GM18520 (cell line): Measurements from ENCODE around the gene ATAT1.

Experiments
- ATAC-seq: cut with Tn5 transposase; IDR thresholded peaks from one replicate; pipeline ENCODE4 v1.9.1; 2021; ENCODE audit not compliant: unreplicated experiment

The ATAT1 gene

DNA sequence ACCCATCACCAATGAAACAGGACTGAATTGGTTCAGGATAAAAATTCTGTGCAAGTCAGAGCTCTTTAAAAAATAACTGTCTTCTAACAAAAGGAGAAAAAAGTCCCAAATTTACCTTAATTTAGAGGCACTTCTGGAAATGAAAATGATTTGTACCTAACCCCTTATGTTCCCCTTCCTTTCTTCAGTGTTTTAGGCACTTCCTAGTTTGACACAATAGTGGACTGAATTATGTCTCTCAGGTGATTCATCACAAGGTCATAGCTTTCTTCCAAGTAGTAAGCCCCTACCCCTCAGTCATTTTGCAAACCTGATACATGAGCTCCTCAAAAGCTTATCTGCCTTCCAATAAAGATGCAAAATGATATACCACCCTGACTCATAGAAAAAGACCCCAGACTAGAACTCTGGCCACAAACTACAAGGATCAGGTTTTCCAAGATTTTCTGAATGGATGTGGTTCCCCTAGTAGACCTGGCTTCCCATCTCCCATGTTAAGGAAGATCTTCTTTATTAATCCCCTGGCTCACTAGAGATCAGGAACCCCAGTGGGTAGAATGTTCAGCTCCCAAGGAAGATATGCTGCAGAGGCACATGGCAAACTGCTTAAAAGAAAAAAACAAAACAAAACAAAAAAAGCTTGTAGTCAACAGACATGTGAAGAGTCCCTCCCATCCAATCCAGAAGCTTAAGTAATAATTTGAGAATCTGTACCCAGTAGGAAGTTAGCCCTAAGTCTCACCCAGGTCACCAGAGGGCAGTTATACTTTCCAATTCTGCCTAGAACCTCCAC is 13.2 kb upstream of the ATAT1 start:
- no peak for ATAC-seq

DNA sequence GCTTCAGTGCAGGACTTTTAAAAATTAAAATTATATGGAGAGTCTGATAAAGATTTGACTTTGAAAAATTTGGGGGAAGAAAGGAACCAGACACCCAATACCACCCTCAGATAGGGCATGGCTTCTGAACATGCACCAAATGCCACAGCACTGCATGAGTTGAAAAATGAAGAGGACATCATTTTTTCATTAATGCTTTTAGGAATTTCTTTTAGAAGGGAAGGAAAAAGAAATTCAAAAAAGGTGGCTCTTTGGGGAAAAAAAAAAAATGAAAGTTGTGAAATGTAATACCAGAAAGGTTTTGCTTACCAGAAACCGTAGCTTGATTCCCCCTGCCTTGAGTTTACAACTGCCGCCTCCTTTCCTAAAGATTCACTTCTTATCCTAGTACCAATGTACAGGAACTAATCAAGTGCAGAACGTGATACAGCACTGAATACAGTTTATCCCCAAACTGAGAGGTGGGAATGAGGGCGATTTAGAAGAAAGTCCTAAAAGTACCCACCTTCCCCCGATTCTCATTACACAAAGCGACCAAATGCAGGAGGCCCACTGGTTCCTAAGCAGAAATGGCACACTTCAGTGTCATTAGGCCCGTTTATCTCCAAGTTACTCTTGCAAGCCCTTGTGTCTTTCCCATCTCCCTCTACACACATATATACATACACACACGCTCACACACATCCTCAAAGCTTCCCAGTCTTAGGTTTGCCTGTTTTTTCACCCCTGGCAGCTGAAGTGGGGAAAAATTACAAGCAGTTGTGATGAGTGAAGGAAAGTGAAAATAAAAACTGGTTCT is 12.4 kb upstream of the ATAT1 start:
- ATAC-seq: no peak

DNA sequence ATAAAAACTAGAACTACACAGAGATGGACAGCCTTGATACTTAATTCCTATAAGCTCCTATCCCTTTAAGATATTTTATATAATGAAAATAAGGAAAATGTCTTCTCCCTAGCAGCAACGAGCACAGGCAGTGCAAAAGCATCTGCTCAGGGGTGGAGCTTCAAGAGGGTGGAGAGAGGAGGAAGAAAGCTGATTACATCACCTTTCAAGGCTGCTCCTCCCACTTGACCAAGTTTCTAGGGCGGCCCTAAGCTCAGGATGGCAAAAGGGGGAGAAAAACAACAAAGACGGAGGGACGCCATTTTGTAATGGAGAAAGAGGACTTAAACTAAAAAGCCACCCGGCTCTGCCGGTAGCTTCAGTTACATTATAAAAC is 11.8 kb upstream of the ATAT1 start:
- ATAC-seq: peak; percentile 34

DNA sequence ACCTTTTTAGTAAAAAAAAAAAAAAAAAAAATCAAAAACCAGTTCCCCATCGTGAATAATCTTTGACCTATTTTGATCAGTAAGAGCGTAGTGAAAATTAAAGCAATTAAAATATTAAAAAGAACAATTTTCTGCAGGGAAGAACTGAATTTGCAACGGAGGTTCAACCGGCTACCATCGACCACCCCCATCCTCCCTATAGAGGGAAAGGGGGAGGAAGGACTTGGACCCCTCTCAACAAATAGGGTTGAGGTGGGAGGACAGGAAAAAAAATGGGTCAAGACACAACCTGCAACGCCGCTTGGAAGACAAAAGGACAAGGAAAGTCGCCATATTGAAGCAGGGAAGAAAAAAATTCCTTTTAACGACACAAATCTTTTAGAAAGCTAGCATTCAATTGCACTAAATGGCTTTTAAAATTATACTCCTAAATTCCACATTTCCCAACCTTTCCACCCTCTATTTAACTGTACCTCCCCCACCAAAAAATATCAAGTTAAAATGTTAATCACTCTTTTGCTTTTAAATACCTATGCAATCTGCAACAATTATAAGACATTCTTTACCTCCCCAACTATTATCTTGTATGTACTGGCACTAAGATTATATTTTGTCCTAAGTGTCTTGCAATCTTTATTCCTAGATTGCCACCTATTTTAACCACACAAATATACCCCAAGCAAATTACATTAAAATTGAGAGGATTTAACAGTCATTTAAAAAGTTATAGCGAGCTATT is 11.3 kb upstream of the ATAT1 start:
- ATAC-seq: no peak

DNA sequence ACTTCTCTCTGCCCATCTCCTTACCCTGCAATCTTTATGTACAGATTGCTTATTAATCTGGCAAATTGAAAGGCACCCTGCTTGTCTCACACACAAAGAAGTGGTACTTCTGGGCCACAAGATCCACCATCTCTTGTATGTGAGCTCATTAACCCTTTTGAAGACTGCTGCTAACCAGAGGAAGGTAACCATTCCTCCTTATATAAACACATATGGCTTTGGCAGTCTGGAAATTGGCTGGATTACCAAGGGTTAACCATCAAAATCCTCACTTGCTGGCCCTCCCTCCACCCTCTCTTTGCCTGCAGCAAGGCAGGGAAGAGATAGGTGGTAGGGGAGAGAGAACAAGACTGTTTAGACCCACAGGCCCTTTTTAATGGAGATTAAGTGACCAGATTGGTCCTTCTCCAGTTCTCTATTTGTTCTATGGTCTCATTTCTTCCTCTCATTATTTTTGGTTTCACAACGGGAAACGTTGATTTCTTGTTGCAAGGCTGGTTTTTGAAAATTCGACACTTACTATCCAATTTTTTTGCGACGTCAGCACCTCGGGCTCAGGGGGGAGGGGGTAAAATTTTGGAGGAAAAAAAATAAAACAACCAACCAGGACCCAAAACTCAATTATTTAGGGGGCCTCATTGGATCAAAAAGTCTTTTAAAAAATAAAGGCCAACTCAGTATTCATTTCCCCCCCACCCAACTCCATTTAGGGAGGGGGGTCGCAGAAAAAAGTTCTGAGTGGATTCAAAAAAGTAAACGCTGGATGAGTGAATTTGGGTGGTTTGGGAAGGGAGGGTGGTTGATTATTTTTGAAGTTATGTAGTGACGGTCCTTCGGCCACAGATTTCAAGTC is 10.5 kb upstream of the ATAT1 start:
- ATAC-seq: no peak

DNA sequence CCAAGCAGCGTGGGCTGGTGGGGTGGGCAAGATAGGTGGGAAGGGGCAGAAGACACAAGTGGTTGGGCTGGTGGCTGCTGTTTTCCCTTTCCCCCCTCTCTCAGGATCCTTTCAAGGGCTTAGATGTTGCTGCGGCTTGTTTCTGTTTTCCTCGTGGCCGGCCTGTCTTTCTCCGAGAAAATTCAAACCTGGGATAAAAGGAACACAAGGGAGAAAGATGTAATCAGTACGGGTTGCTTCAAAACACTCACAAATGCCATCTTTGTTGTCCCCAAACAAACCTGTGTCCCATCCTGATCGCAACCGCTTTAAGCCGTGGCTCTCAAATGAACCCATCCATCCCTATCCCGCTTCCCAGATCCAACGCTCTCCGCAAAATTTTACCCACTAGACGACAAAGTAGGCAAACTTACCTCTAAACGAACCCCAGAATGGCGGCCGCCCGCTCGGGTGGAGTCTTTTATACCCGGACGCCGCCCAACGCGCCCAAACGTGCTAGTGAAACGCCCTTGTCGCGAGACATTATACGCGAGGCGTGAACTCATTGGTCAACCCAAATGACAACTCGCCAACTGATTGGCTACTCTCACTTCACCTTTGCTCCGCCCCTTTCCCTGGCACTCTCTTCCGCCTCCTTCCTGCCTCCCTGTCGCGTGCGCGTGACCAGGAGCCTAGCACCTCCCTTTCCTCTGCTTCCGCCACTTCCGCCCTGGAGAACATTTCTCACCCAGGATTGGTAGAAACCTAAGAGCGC is 9.7 kb upstream of the ATAT1 start, which contains the start of gene PPP1R10:
Gene PPP1R10 (minus strand): TSS at position 433 of the 754 bp plus-strand sequence. CDS start 7,299 bp downstream, outside the sequence.
- peak; percentile 73 for ATAC-seq

DNA sequence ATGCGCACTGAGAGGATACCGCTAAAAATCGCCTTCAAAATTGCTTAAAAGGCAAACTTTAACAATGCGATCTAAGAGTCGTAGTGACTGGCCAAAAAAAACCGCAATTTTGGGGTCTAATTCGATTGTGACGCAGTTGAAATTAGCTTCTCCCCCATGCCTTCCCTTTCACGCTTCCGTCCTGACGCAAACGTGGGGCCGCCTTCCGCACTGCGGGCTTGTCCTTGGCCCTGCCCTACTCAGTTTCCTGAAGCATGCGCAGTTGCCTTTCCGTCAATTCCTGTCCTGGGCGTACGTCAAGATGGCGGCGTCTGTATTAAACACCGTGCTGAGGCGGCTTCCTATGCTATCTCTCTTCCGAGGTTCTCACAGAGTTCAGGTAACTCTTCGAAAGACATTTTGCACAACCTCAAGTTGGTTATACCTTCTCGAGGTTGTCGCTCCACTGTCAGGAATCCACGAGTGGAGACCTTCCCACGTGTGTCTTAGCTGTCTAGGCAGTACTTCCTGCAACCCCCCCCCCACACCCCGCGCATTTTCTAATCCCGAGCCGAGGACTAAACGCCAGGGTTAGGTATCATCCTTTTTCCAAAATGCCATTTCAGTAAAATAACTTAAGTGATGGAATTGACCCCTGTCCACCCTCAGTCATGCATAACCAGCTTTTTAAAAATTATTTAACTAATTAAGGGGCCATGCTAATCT is 9.0 kb upstream of the ATAT1 start, which contains the start of gene MRPS18B:
Gene MRPS18B (plus strand): TSS at position 276 of the 705 bp plus-strand sequence. CDS start 26 bp downstream, at position 302.
- ATAC-seq: peak; percentile 43

DNA sequence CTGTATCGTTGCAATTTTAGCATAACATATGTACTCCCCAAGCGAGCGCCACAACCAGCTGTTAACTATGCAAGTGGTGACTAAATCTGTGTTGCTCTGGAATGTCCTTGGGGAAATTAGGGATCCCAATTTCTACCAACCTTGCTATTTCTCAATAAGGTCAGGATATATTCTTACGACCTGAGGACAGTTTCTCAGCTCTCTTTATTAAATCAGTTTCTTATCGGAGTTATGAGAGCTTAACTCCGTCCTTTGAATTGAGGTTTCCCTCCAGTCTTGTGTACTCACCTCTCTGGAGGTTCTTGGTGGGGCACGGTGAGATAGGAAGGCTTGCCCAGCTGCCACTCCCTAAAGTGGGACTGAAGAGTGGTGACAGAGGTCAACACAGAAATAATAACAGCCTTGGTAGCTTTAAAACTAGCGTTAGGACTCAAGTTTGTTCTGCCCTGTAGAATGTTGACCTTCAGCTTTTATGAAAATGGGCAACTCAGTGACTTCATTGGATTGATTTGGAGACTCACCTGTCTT is 8.3 kb upstream of the ATAT1 start:
- ATAC-seq: no peak

DNA sequence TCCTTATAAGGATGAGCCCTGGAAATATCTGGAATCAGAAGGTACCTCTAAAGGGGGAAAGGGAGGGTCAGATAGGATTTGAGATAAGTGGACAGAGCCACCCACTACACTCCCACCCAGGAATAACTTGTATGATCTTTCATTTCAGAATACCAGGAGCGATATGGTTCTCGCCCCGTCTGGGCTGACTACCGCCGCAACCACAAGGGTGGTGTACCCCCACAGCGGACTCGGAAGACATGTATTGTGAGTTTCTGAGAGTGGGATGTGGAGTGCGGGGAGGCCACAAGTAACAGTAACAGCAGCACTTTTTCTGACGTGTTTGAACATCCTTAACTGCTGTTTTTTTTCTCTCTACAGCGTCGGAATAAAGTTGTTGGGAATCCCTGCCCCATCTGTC is 7.1 kb upstream of the ATAT1 start:
- no peak for ATAC-seq

DNA sequence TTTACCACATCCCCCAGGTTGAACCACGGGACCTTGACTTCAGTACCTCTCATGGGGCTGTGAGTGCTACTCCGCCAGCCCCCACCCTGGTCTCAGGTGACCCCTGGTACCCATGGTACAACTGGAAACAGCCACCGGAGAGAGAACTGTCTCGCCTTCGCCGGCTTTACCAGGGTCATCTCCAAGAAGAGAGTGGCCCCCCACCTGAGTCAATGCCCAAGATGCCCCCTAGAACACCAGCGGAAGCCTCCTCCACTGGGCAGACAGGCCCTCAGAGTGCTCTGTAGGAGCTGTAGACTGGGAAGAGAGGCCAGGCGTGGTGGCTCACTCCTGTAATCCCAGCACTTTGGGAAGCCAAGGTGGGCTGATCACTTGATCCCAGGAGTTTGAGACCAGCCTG is 1.2 kb upstream of the ATAT1 start:
- no peak for ATAC-seq

DNA sequence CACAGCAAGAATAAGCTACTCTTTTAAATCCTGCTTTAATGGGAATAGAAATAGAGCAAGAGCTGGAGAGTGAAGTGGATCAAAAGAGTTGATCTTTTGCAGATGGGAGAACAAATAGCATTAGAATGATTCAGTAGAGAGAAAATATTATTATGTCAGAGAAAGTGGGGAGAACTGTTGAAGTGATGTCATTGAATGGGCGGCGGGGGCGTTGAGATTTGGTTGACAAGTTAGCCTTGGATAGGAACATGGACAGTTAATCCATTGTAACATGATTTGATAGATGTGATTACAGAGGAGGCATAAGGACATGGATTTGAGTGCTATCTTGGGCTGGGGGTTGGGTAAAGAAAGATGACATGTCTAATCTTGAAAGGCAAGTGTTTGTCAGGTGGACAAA is 9.2 kb downstream of the ATAT1 start:
- no peak for ATAC-seq

DNA sequence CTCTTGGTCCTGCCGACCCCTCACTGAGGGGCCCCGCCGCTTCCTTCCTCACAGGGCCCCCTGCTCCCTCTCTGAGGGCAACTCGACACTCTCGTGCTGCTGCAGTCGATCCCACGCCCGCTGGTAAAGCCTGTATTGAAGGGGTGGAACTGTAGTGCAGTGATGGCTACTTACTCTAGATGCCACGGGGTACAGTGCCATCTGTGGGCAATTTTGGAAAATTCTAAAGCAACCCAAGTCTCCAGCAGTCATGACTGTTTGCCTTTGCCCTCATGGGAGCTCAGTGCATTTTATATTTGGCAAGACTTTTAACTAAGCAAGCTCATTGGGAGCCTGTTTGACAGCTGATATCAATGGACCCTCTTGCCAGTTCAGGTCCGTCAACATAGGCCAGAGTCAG is 13.8 kb downstream of the ATAT1 start:
- ATAC-seq: no peak

DNA sequence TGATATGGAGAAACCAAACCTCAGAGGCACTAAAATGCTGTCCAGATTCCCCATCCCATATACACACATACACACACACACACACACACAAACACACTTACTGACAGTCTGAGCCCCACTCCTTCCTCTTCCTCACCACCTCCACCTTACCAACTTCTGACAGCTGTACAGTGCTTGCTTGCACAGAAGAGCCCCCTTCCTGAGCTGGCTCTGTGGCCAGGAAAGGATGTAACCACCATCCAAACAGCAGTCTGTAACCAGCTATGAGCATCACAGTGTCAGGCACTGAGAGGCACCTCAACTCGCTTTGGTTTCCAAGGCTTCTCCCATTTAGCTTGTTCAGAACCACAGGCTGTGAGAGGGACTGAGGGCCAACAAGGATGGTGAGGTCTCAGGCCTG is 14.4 kb downstream of the ATAT1 start:
- no peak for ATAC-seq

DNA sequence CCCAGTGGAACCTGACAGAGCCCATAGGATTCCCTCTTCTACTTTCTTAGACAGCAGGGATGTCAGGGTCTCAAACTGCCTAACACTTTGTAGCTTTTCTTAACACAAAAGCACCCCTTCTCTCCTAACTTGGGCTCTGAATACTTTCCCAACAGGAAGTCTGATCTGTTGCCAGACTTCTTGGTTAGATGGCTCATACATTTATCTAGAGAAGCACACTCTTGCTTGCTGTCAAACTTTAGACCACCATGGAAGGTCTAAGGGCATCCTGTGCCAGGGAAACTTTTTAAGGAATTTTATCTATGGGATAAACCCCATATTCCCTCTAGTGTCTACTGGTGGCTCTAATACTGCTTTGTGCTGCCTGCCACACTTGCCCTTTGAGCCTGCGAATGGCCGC is 17.0 kb downstream of the ATAT1 start:
- no peak for ATAC-seq

DNA sequence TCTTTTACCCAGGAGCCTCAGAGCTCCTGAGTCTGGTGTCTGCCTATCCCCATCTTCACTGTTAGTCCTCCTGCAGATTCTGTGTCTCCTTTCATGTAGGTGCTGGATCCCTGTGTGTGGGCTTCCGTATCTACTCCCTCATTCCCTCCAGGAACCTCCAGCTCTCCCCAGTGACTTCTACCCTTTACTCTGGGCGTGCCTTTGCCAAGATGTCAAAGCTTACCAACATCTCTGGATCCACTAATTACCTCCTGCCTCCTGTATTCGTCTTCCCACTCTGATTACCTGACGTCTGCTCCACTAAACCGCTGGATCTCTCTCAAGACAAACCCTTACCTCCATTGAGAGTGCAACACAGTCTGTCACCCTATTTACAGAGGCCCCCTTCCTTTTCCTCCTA is 18.1 kb downstream of the ATAT1 start:
- ATAC-seq: no peak

DNA sequence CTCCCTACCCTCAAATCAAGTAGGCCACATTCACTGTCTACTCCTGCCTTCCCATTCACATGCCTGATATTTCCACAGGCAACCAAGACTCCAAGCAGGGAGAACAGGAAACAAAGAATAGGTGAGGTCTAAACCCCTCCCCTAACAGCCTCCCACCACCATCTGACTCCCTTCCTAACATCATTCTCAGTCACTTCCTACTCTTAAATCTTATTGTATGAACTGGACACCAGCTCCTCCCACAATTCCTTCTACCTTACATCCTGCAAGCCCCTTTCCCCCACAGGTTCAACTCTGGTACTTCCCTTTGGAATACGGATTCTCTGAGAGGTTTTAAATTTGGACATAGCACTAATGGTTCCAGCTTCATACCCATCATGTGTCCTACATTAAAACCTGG is 19.3 kb downstream of the ATAT1 start:
- ATAC-seq: no peak

DNA sequence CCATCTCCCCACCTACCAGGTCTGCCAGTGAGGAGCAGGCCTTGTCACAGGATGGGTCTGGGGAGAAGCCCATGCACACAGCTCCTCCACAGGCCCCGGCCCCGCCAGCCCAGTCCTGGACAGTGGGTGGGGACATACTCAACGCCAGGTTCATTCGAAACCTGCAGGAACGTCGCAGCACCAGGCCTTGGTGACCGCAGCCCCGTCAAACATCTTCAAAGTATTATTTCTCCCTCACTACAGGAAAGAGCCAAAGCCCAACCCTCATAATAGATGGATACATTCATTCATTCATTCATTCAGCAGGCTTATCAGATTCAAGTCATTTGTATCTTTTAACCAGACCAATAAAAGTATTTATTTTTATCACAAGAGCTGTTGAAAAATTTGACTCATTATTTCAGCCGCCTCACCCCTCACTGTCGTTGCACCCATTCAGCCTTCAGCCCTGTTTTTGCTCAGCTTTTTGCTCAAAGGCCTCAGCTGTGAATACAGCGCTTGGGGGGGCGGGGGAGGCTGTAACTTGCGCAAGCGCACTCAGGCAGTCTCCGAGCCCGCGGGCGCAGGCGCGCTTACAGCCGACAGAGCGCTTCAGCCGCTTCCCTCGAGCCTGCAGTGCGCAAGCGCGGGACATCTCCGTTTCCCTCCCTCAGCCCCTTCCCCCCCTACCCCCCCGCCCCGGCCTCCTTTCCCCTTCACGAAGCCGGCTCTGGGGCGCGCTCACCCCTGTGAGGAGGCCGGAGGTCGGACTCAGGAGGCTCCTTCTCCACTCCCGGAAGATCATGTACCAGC is 20.0 kb downstream of the ATAT1 start, which contains the start of gene C6orf136:
Gene C6orf136 (plus strand): TSS at position 684 of the 792 bp plus-strand sequence. CDS start 99 bp downstream, at position 783.
- peak; percentile 32 for ATAC-seq
